HG02623 (cell line): Measurements from ENCODE around the gene DPP9.
A peak's percentile ranks its signal among the peaks of the same experiment; 100 is the strongest.
"Not testable (repeated sequence)": the region's sequence is repeated elsewhere in the genome, so short reads cannot be mapped to it uniquely, and the experiment has no call there.

Source experiments
- ATAC-seq: cut with Tn5 transposase; IDR thresholded peaks from one replicate; pipeline ENCODE4 v1.9.1; 2021; ENCODE audit warnings: moderate library complexity; ENCODE audit not compliant: unreplicated experiment

The DPP9 gene

DNA sequence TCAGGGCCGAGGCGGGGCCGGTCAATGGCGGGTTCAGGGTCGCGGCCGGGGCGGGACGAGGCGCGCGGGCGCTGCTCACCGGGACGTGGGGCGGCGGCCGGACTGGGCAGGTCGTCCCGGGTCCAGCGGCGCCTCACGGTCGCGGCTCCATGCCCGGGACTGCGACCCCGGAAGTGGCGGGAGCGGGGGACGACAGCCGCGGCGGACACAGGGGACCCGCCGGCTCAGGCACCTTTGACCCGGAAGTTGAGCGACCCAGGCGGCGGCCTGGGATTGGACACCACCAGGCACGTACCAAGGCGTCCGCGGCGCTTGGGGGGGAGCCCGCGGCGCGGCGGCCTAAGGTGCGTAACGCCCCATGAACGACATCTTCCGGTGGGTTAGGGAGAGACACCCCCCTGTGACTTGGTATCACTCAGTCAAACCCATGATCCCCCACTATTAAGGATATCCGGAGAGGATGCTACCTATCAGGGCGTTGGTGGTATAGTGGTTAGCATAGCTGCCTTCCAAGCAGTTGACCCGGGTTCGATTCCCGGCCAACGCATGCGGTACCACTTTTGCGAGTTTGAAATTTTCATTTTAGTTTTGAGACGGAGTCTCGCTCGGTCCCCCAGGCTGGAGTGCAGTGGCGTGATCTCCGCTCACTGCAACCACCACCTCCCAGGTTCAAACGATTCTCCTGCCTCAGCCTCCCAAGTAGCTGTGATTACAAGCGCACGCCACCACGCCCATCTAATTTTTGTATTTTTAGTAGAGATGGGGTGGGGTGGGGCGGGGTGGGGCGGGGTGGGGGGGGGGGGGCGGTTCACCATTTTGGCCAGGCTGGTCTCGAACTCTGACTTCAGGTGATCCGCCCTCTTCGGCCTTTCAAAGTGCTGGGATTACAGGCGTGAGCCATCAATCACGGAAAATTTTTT, at the start of gene DPP9:
Gene DPP9, minus strand, starts transcription at position 248 of the 920 bp plus-strand sequence. CDS start 3,936 bp downstream, outside the sequence.
- peak; percentile 81 for ATAC-seq

- no peak for ATAC-seq
Measured at GRCh38 chr19:4773047-4773640, 49.5 kb upstream of the DPP9 start.

DNA sequence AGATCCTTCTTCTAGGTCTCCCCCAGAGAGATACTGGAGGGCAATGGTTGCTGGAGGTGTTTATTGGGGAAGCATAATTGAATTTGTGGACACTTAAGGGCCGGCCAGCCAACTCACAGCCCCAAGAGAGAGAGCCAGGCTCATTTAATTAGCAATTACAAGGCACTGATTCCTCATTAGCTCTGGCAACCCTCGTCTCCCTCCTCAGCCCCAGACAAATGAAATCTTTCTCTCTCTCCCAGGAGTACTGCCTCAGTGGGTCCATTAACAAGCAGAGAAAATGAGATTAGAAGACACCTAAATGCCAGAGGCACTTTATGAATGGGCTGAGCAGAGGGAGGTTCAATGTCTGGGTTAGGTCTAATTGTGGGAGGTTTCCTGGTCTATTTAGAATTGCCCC, 48.9 kb upstream of the DPP9 start:
- ATAC-seq = no peak

DNA sequence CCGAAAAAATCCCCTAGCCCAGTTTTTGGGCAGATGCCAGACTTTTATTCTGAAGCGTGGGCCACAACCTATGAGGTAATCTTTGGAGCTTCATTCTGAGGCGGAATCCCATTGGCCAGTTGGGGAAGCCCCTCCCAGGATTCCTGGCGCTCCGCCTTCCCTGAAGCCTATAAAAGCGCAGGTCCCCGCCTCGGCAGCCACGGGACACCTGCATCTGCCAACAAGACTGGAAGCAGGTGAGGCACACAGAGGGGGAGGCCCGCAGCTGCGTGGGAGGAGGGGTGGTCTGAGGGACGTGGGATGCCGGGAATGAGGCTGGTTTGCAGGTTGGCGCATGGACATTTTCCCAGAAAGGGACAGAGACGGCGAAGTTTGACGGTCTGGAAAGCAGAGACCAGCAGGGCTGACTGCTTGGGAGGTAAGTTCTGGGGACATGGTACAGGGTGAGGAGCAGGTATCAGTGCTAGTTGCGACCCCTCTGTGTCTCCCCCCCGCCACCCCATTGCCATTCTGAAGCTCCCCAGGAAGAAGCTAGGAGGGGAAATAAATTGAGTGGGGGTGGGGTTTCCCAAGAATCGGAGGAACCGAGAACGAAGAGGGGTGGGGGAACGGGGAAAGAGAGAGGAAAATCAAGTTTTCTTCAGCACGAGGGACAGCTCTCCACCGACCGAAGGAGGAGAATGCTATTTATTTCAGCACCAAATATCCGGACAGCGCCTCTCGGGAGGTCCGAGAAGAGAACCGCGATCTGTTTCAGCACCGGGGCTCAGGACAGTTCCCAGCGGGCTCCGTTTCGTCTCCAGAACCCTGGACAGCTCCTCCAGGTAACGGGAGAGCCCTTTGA, 45.5 kb upstream of the DPP9 start:
- ATAC-seq = no peak

- no peak for ATAC-seq
Measured at GRCh38 chr19:4764393-4764660, 40.7 kb upstream of the DPP9 start.

DNA sequence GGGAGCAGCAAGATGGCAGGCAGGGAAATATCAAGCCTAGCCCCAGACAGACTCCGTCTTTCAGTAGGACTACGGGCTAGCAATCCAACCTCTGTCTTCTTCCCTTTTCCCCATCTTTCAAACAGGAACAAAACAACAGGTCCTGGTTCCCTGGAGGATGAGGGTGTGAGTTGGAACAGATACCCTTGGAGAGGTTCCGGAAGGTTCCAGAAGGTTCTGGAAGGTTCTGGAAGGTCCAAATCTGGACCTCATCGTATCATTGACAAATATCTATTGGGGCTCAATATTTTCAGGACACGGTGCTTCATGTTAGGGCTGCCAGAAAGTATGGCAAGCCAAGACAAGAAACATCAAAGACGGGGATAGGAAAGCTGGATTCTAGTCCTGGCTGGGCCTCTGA, 39.4 kb upstream of the DPP9 start:
- no peak for ATAC-seq

DNA sequence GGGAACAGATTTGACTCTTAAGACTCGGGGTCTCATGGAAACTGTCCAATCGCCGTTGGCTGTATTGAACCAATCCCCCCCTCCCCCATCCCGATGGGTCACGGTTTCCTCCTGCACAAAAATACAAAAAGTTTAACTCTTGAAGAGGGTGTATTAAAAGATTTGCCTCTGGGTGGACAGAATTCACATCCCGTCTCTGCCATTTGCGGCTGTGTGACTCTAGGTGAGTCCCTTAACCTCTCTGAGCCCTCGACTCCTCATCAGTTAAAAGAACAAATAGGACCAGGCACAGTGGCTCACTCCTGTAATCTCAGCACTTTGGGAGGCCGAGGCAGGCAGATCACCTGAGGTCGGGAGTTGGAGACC, 36.6 kb upstream of the DPP9 start:
- no peak for ATAC-seq

- ATAC-seq = no peak
Measured at GRCh38 chr19:4759388-4760284, 36.0 kb upstream of the DPP9 start.

DNA sequence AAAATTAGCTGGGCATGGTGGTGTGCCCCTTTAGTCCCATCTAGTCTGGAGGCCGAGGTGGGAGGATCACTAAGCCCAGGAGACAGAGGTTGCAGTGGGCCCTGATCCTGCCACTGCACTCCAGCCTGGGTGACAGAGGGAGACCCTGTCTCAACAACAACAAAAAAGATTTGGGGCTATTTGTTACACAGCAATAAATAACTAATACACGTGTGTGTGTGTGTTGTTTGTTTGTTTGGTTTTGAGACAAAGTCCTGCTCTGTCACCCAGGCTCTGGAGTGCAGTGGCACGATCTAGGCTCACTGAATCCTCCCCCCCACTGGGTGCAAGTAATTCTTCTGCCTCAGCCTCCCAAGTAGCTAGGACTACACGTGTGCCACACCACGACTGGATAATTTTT, 35.0 kb upstream of the DPP9 start:
- no peak for ATAC-seq

- no peak for ATAC-seq
Measured at GRCh38 chr19:4758082-4758481, 34.4 kb upstream of the DPP9 start.

- ATAC-seq = no peak
Measured at GRCh38 chr19:4755459-4755858, 31.8 kb upstream of the DPP9 start.

DNA sequence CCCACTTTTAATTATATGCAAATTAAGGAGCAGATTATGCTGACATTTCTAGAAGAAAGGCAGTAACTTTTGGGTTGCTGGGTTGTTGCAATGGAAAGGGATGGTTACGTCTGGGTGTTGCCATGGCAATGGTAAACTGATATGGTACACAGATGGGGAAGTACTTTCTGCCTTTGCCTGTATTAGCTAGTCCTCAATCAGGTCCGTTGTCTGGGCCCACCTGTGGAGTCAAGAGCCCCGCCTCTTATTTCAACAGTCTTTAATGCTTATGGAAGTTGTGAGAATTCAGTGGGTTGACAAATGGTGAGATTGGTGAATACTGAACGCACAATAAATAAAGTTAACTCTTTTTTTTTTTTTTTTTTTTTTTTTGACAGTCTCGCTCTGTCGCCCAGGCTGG, 30.6 kb upstream of the DPP9 start:
- no peak for ATAC-seq

GRCh38 chr19:4749870-4750590, 26.4 kb upstream of the DPP9 start:
- ATAC-seq = no peak

GRCh38 chr19:4748589-4748988, 24.9 kb upstream of the DPP9 start:
- ATAC-seq = no peak

- no peak for ATAC-seq
Measured at GRCh38 chr19:4748185-4748584, 24.5 kb upstream of the DPP9 start.

- no peak for ATAC-seq
Measured at GRCh38 chr19:4745986-4746385, 22.3 kb upstream of the DPP9 start.

GRCh38 chr19:4745175-4745574, 21.5 kb upstream of the DPP9 start:
- ATAC-seq = not testable (repeated sequence)

GRCh38 chr19:4744451-4745174, 21.0 kb upstream of the DPP9 start:
- ATAC-seq = no peak
